Keratinocyte (primary cell): ENCODE data around the gene OLFM3. TPM values are rescaled to one million over a fixed set of nuclear protein-coding genes. Genes with fewer than 3 reads are reported as not detected.

ENCODE experiments used
- DNase-seq: peaks from one replicate; pipeline ENCODE4 v3.0.0-alpha.2; 2011; ENCODE audit warnings: low read depth, missing footprints, low spot score
- FAIRE-seq: peaks from 2 replicates; lab custom pipeline; 2011; peaks lifted over from hg19 to GRCh38; lab: Jason Lieb, UNC
- H2AFZ ChIP-seq: 2 replicates; pipeline ENCODE4 v1.6.0; 2012; ENCODE audit warnings: low read length, control low read depth, inconsistent platforms; ENCODE audit not compliant: control insufficient read depth
- H3K27ac ChIP-seq: 2 replicates; pipeline ENCODE4 v1.5.1; 2011; ENCODE audit warnings: low read length; ENCODE audit not compliant: control insufficient read depth, insufficient read depth
- H3K27me3 ChIP-seq: 3 replicates; pipeline ENCODE4 v1.6.0; 2011; ENCODE audit warnings: low read length; ENCODE audit not compliant: control insufficient read depth, insufficient read depth; ENCODE audit errors: extremely low read depth
- H3K36me3 ChIP-seq, 2 experiments: 2 replicates in 1 of 2; 3 replicates in 1 of 2; pipeline ENCODE4 v1.5.1; 2011; ENCODE audit warnings: low read length in 2 of 2, mild to moderate bottlenecking in 1 of 2; ENCODE audit not compliant: control insufficient read depth in 2 of 2, insufficient read depth in 2 of 2; ENCODE audit errors: extremely low read depth in 1 of 2
- H3K4me1 ChIP-seq: 3 replicates; pipeline ENCODE4 v1.5.1; 2011; ENCODE audit warnings: low read length; ENCODE audit not compliant: control insufficient read depth, insufficient read depth; ENCODE audit errors: extremely low read depth
- H3K4me2 ChIP-seq: 3 replicates; pipeline ENCODE4 v1.6.0; 2011; ENCODE audit warnings: low read depth, low read length; ENCODE audit not compliant: control insufficient read depth, insufficient read depth; ENCODE audit errors: extremely low read depth
- H3K4me3 ChIP-seq, 3 experiments: fragments of 200-600 bp in 1 of 3; sonication (generic) in 1 of 3; 2 replicates in 2 of 3; 3 replicates in 1 of 3; pipeline ENCODE4 v1.5.1; 2011 to 2016; ENCODE audit warnings: low read length in 3 of 3, mild to moderate bottlenecking in 3 of 3, control low read depth in 2 of 3, inconsistent platforms in 1 of 3, low read depth in 1 of 3, mixed read lengths in 1 of 3, mixed run types in 1 of 3, moderate library complexity in 1 of 3; ENCODE audit not compliant: control insufficient read depth in 2 of 3, insufficient read depth in 2 of 3; ENCODE audit errors: extremely low read depth in 1 of 3
- H3K79me2 ChIP-seq: 2 replicates; pipeline ENCODE4 v1.6.0; 2012; ENCODE audit warnings: low read length; ENCODE audit not compliant: control insufficient read depth, insufficient read depth
- H3K9ac ChIP-seq: 3 replicates; pipeline ENCODE4 v1.6.0; 2011; ENCODE audit warnings: low read length; ENCODE audit not compliant: control insufficient read depth, insufficient read depth; ENCODE audit errors: extremely low read depth
- H3K9me1 ChIP-seq: 3 replicates; pipeline ENCODE4 v1.6.0; 2011; ENCODE audit warnings: low read length; ENCODE audit not compliant: control insufficient read depth, insufficient read depth; ENCODE audit errors: extremely low read depth
- H3K9me3 ChIP-seq: 2 replicates; pipeline ENCODE4 v1.5.1; 2012; ENCODE audit warnings: low read depth, low read length; ENCODE audit not compliant: control insufficient read depth
- H4K20me1 ChIP-seq: 3 replicates; pipeline ENCODE4 v1.6.0; 2011; ENCODE audit warnings: low read length; ENCODE audit not compliant: control insufficient read depth, insufficient read depth; ENCODE audit errors: extremely low read depth
- EZH2 ChIP-seq: IDR thresholded peaks from one replicate; pipeline ENCODE4 v1.6.1; 2012; ENCODE audit warnings: inconsistent platforms, mild to moderate bottlenecking, low read length, moderate library complexity
- dilution Hi-C: fragments of 300-500 bp; cut with MboI; formaldehyde crosslinking; loops from one replicate; pipeline ENCODE4 v1.7.0; 2020; ENCODE audit warnings: low sequenced_read_pairs; ENCODE audit not compliant: extremely low pct_ligation_motif_present
- polyA plus RNA-seq, 5 experiments: library from polyadenylated mRNA; depleted of rRNA in 3 of 5; stranded (reverse) in 3 of 5; stranded (forward) in 1 of 5; unstranded in 1 of 5; fragments of >200 nt; gene quantifications; 1 replicate in 1 of 5; 2 replicates in 3 of 5; 3 replicates in 1 of 5; pipeline versions ENCODE4 v1.2.1 to v1.2.3, GENCODE V29; 2011 to 2012; ENCODE audit warnings: missing spikeins in 2 of 5, low read depth in 1 of 5, low replicate concordance in 1 of 5
- TF ChIP-seq, protein P1 (sequence below), 3 experiments: IDR thresholded peaks in 1 of 3; conservative IDR thresholded peaks in 1 of 3; optimal IDR thresholded peaks in 1 of 3; 2 replicates in 2 of 3; 3 replicates in 1 of 3; pipeline versions ENCODE3 to v1.5.1; 2011; ENCODE audit warnings: low read length in 3 of 3, mild to moderate bottlenecking in 3 of 3, moderate library complexity in 2 of 3, control low read depth in 1 of 3, inconsistent platforms in 1 of 3; ENCODE audit not compliant: insufficient read depth in 2 of 3; ENCODE audit errors: extremely low read depth in 1 of 3

The OLFM3 gene
- polyA plus RNA-seq, 1 donor (not counting 4 experiments of a cell fraction or from before 2014, with no cell fraction given): not detected

DNA sequence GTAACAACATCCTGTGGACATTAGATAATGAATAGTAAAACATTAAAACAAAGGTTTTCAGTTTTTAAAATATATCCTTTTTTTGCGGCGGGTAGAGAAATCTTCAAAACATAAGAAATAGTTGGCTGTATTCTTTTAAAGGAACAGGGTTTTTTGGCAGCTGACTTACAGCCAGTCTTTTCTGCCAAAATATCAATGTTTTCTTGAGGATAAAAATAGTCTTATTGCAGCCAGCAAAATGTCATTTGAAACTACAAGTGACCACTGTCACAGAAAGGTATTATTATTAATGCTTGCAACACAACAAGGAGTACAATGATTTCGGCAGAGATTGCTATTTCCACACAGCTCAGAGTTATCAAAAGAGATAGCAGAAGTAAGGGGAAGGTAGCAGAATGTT is 21.4 kb downstream of the OLFM3 start:
- dilution Hi-C loops: no loop called here
- Histone ChIP-seq H3K79me2 (no peaks in the 10 kb centered on the region), H3K9me1 (no peaks in the 10 kb centered on the region), H3K4me2 (no peak overlapping the region), H3K27ac (no peak overlapping the region), H3K4me1 (no peaks in the 10 kb centered on the region), H3K9ac (no peak overlapping the region), H3K36me3 (no peaks in the 10 kb centered on the region), H3K27me3 (no peaks in the 10 kb centered on the region), H3K9me3 (no peaks in the 10 kb centered on the region), H4K20me1 (no peaks in the 10 kb centered on the region), H2AFZ (no peak overlapping the region), H3K4me3 (no peak overlapping the region)
- DNase-seq (no peak), FAIRE-seq (no peak)
- TF ChIP-seq, protein P1, sequence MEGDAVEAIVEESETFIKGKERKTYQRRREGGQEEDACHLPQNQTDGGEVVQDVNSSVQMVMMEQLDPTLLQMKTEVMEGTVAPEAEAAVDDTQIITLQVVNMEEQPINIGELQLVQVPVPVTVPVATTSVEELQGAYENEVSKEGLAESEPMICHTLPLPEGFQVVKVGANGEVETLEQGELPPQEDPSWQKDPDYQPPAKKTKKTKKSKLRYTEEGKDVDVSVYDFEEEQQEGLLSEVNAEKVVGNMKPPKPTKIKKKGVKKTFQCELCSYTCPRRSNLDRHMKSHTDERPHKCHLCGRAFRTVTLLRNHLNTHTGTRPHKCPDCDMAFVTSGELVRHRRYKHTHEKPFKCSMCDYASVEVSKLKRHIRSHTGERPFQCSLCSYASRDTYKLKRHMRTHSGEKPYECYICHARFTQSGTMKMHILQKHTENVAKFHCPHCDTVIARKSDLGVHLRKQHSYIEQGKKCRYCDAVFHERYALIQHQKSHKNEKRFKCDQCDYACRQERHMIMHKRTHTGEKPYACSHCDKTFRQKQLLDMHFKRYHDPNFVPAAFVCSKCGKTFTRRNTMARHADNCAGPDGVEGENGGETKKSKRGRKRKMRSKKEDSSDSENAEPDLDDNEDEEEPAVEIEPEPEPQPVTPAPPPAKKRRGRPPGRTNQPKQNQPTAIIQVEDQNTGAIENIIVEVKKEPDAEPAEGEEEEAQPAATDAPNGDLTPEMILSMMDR (optimal IDR thresholded peaks at IDR 0.05 in 1 of 3, IDR thresholded peaks at IDR 0.05 in 1 of 3, conservative IDR thresholded peaks at IDR 0.05 in 1 of 3; ENCODE audit: extremely low read depth in 1 of 3, insufficient read depth in 2 of 3, low read length in 3 of 3): no peak

DNA sequence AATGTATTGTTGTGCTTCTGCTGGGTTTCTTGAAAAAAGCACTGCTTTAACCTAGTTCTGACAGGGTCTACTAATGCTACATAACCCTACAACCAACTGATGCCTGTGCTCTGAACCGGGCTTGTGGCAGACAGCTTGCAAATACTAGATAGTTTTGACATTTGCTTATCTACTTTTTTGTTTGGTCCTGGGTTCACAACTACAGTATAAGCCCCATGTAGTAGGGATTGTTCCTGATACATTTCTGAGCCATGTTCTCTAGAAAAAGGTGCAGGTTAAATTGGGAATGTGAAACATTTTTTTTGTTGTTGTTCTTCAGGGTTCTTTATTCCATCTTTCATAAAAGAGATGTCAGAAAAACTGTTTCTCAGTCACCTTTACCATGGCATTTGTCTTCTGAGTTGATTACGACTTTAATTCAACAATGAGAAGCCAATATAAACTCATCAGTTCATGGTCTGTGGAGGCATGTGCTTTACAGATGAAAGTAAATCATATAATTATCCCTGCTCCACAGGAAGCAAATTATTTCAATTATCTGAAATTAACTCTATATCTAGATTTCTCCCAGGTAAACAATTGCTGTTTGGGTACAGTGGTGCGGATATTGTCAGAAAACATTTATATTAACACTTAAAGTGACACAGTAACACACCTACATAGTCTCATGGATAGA is 22.0 kb downstream of the OLFM3 start:
- Histone ChIP-seq H3K9me1 (no peaks in the 10 kb centered on the region), H3K4me3 (no peak overlapping the region), H3K9ac (no peak overlapping the region), H3K27ac (no peak overlapping the region), H3K4me2 (no peak overlapping the region), H4K20me1 (no peaks in the 10 kb centered on the region), H3K27me3 (no peaks in the 10 kb centered on the region), H3K4me1 (no peaks in the 10 kb centered on the region), H3K79me2 (no peaks in the 10 kb centered on the region), H2AFZ (no peak overlapping the region), H3K9me3 (no peaks in the 10 kb centered on the region), H3K36me3 (no peaks in the 10 kb centered on the region)
- FAIRE-seq (no peak), DNase-seq (no peak)
- dilution Hi-C loops: no loop called here
- no peak for TF ChIP-seq EZH2
- TF ChIP-seq, protein P1 (optimal IDR thresholded peaks at IDR 0.05 in 1 of 3, IDR thresholded peaks at IDR 0.05 in 1 of 3, conservative IDR thresholded peaks at IDR 0.05 in 1 of 3; ENCODE audit: extremely low read depth in 1 of 3, insufficient read depth in 2 of 3, low read length in 3 of 3): no peak
